ENCODE results near the gene IFIH1.
A peak's percentile ranks its signal among the peaks of the same experiment; 100 is the strongest.

The IFIH1 gene

GRCh38 chr2:162232027-162232426, 86.5 kb downstream of the IFIH1 start:
- DNase-seq (ENCODE audit: low read depth in 2 of 2) = no peak
- no peak overlapping the region for H3K4me3 ChIP-seq (replicated peaks in 1 of 2; ENCODE audit: low read depth in 2 of 2, low read length in 2 of 2)
- TF ChIP-seq, protein P1, sequence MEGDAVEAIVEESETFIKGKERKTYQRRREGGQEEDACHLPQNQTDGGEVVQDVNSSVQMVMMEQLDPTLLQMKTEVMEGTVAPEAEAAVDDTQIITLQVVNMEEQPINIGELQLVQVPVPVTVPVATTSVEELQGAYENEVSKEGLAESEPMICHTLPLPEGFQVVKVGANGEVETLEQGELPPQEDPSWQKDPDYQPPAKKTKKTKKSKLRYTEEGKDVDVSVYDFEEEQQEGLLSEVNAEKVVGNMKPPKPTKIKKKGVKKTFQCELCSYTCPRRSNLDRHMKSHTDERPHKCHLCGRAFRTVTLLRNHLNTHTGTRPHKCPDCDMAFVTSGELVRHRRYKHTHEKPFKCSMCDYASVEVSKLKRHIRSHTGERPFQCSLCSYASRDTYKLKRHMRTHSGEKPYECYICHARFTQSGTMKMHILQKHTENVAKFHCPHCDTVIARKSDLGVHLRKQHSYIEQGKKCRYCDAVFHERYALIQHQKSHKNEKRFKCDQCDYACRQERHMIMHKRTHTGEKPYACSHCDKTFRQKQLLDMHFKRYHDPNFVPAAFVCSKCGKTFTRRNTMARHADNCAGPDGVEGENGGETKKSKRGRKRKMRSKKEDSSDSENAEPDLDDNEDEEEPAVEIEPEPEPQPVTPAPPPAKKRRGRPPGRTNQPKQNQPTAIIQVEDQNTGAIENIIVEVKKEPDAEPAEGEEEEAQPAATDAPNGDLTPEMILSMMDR (IDR thresholded peaks at IDR 0.05; ENCODE audit: low read depth, low read length) = no peak

- H3K4me3 ChIP-seq (replicated peaks in 1 of 2; ENCODE audit: low read depth in 2 of 2, low read length in 2 of 2) = no peak overlapping the region
- TF ChIP-seq, protein P1 (IDR thresholded peaks at IDR 0.05; ENCODE audit: low read depth, low read length) = no peak
- DNase-seq (ENCODE audit: low read depth in 2 of 2) = no peak
Measured at GRCh38 chr2:162230761-162231160, 87.7 kb downstream of the IFIH1 start.

DNA sequence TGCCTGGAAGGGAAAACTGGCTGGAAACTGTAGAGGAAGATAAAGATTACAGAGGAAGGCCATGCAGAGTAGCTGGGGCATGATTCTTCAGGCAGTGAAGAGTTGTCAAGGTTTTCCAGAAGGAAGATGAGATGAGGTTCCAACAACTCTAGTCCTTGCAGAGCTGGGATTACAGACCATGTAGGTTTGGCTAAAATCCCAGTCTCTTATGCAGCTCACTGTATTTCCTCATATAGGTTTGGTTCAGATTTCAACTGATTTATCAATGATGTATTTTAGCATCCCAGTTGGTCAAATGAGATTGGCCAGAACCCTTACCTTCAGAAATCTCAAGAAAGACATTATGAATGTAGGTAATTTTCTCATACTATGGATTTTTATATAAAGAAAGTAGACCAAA, 91.6 kb downstream of the IFIH1 start:
- TF ChIP-seq, protein P1 (IDR thresholded peaks at IDR 0.05; ENCODE audit: low read depth, low read length) = no peak
- peak in 1 of 2 donors; percentile 16 for DNase-seq (ENCODE audit: low read depth in 2 of 2)
- no peak overlapping the region for H3K4me3 ChIP-seq (replicated peaks in 1 of 2; ENCODE audit: low read depth in 2 of 2, low read length in 2 of 2)

- TF ChIP-seq, protein P1 (IDR thresholded peaks at IDR 0.05; ENCODE audit: low read depth, low read length) = peak; percentile 94
- peak; percentile 83 for DNase-seq (ENCODE audit: low read depth in 2 of 2)
- no peak overlapping the region for H3K4me3 ChIP-seq (replicated peaks in 1 of 2; ENCODE audit: low read depth in 2 of 2, low read length in 2 of 2)
Measured at GRCh38 chr2:162221064-162221463, 97.4 kb downstream of the IFIH1 start.

GRCh38 chr2:162220368-162220767, 98.1 kb downstream of the IFIH1 start:
- TF ChIP-seq, protein P1 (IDR thresholded peaks at IDR 0.05; ENCODE audit: low read depth, low read length) = no peak
- no peak for DNase-seq (ENCODE audit: low read depth in 2 of 2)
- no peak overlapping the region for H3K4me3 ChIP-seq (replicated peaks in 1 of 2; ENCODE audit: low read depth in 2 of 2, low read length in 2 of 2)

DNA sequence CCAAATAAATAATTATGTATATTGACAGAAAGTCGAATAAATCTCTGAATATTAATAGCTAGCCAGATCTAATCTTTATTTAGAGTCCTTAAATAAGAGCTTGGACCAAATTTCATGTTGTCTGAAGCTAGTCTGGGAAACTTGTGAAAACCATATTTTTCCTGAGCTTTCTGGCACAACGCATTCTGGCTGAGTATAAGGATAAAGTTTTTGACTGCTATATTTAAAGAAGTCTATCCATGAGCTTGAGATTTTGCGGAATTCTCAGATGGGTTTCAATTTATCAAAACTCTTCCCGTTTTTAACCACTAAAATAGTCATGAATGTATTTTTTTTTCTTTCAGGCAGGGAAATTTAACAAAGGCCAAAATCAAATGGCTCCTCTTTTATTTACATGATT, 99.1 kb downstream of the IFIH1 start:
- DNase-seq (ENCODE audit: low read depth in 2 of 2) = no peak
- TF ChIP-seq, protein P1 (IDR thresholded peaks at IDR 0.05; ENCODE audit: low read depth, low read length) = no peak

GRCh38 chr2:162217598-162217997, 100.9 kb downstream of the IFIH1 start:
- TF ChIP-seq, protein P1 (IDR thresholded peaks at IDR 0.05; ENCODE audit: low read depth, low read length) = no peak
- no peak overlapping the region for H3K4me3 ChIP-seq (replicated peaks in 1 of 2; ENCODE audit: low read depth in 2 of 2, low read length in 2 of 2)
- no peak for DNase-seq (ENCODE audit: low read depth in 2 of 2)

More for the DNA sequence above, 99.1 kb downstream of the IFIH1 start:
- no peak overlapping the region for H3K4me3 ChIP-seq (replicated peaks in 1 of 2; ENCODE audit: low read depth in 2 of 2, low read length in 2 of 2)

Data from cardiac fibroblast (primary cell).